Subcutaneous adipose tissue (tissue), 4 donors: ENCODE data around the gene TMEM63C. TPM values are rescaled to one million over a fixed set of nuclear protein-coding genes. Genes with fewer than 3 reads are reported as not detected.

Experiments used
- CTCF ChIP-seq: fragments of 450-650 bp; IDR thresholded peaks from one replicate; pipeline ENCODE4 v1.5.1; 2016; ENCODE audit warnings: low read depth, mild to moderate bottlenecking, control low read depth, antibody characterized with exemption, moderate library complexity
- total RNA-seq, 4 donors: library from RNA; depleted of rRNA; stranded (reverse); fragments of >200 nt; gene quantifications; one replicate each; pipeline ENCODE4 v1.1.0, GENCODE V29; 2016

The TMEM63C gene
- total RNA-seq, 4 donors from 2014 or later: 0.17 TPM; not detected in 3

GRCh38 chr14:77158175-77158881 is 23.3 kb upstream of the TMEM63C start:
- no peak for TF ChIP-seq CTCF

GRCh38 chr14:77158882-77159255 is 22.7 kb upstream of the TMEM63C start:
- TF ChIP-seq CTCF: no peak

- no peak for TF ChIP-seq CTCF
These were observed 20.6 kb upstream of the TMEM63C start for GRCh38 chr14:77161011-77161410.

GRCh38 chr14:77170045-77170444 is 11.6 kb upstream of the TMEM63C start:
- no peak for TF ChIP-seq CTCF

GRCh38 chr14:77172916-77173315 is 8.7 kb upstream of the TMEM63C start:
- no peak for TF ChIP-seq CTCF

GRCh38 chr14:77175843-77176242 is 5.8 kb upstream of the TMEM63C start:
- TF ChIP-seq CTCF: no peak

GRCh38 chr14:77177702-77178101 is 3.9 kb upstream of the TMEM63C start:
- TF ChIP-seq CTCF: no peak
